HepG2 (cell line): Measurements from ENCODE around the gene CSNK2A1. TPM values are rescaled to one million over a fixed set of nuclear protein-coding genes. Genes with fewer than 3 reads are reported as not detected.

Source experiments
- AKAP8 ChIP-seq: sonication (generic); formaldehyde crosslinking; IDR thresholded peaks from 2 replicates; pipeline ENCODE4 v1.5.1; 2020; ENCODE audit warnings: mild to moderate bottlenecking, missing genetic modification reagents
- HDAC2 ChIP-seq: sonication (generic); formaldehyde crosslinking; IDR thresholded peaks from 2 replicates; pipeline ENCODE4 v1.4.0; 2020; ENCODE audit warnings: missing genetic modification reagents
- MXI1 ChIP-seq: IDR thresholded peaks from 3 replicates; pipeline ENCODE4 v1.6.1; 2012; ENCODE audit warnings: low read depth, low read length, inconsistent platforms, borderline replicate concordance
- RCOR2 ChIP-seq: IDR thresholded peaks from 2 replicates; pipeline ENCODE4 v1.6.1; 2016; ENCODE audit warnings: missing biosample characterization, missing genetic modification reagents
- REPIN1 ChIP-seq: sonication (generic); formaldehyde crosslinking; IDR thresholded peaks from 2 replicates; pipeline ENCODE4 v1.8.0; 2022; ENCODE audit warnings: missing genetic modification reagents, low read depth, mild to moderate bottlenecking, borderline replicate concordance
- U2AF1 ChIP-seq: fragments of 200-400 bp; formaldehyde crosslinking; optimal IDR thresholded peaks from 2 replicates; pipeline ENCODE3; 2017; ENCODE audit warnings: mild to moderate bottlenecking, low read depth, low read length
- ZKSCAN5 ChIP-seq: sonication (generic); formaldehyde crosslinking; IDR thresholded peaks from 2 replicates; pipeline ENCODE4 v1.5.1; 2020; ENCODE audit warnings: mild to moderate bottlenecking, missing genetic modification reagents
- ZNF143 ChIP-seq: sonication (generic); formaldehyde crosslinking; IDR thresholded peaks from 2 replicates; pipeline ENCODE4 v1.4.0; 2020; ENCODE audit warnings: missing genetic modification reagents
- ZNF552 ChIP-seq: sonication (generic); formaldehyde crosslinking; IDR thresholded peaks from 2 replicates; pipeline ENCODE4 v1.9.0; 2022; ENCODE audit warnings: missing genetic modification reagents, mild to moderate bottlenecking, borderline replicate concordance
- ZNF556 ChIP-seq: sonication (generic); formaldehyde crosslinking; IDR thresholded peaks from 2 replicates; pipeline ENCODE4 v1.4.0; 2020; ENCODE audit warnings: mild to moderate bottlenecking, missing genetic modification reagents, borderline replicate concordance
- ZNF766 ChIP-seq: sonication (generic); formaldehyde crosslinking; IDR thresholded peaks from 2 replicates; pipeline ENCODE4 v1.5.0; 2020; ENCODE audit warnings: missing genetic modification reagents, borderline replicate concordance
- polyA plus RNA-seq, 8 experiments: library from polyadenylated mRNA; depleted of rRNA in 3 of 8; stranded (reverse) in 7 of 8; unstranded in 1 of 8; fragments of >200 nt; fragmentation: Illumina TruSeq in 4 of 8; extraction: Trizol in 4 of 8; gene quantifications; 2 replicates each; pipeline versions ENCODE4 v1.2.1 to v1.2.3, GENCODE V29; 2011 to 2016; ENCODE audit warnings: low read depth in 4 of 8, missing spikeins in 1 of 8, mixed read lengths in 1 of 8; ENCODE audit not compliant: insufficient read depth in 1 of 8
- total RNA-seq, 5 experiments: library from RNA; depleted of rRNA; stranded (reverse); fragments of >200 nt; fragmentation: Illumina TruSeq; extraction: Trizol; gene quantifications; 2 replicates each; pipeline ENCODE4 v1.2.3, GENCODE V29; 2016; ENCODE audit warnings: low read depth in 1 of 5
- TF ChIP-seq, protein P1 (sequence below): sonication (generic); formaldehyde crosslinking; IDR thresholded peaks from 2 replicates; pipeline ENCODE4 v1.4.0; 2020; ENCODE audit warnings: missing genetic modification reagents
- TF ChIP-seq, protein P2 (sequence below): sonication (generic); formaldehyde crosslinking; IDR thresholded peaks from 2 replicates; pipeline ENCODE4; 2020; ENCODE audit warnings: missing genetic modification reagents, mild to moderate bottlenecking, borderline replicate concordance
- TF ChIP-seq, protein P3 (sequence below): sonication (generic); formaldehyde crosslinking; IDR thresholded peaks from 2 replicates; pipeline ENCODE4 v1.8.0; 2022; ENCODE audit warnings: missing genetic modification reagents, mild to moderate bottlenecking, borderline replicate concordance
- TF ChIP-seq, protein P4 (sequence below): sonication (generic); formaldehyde crosslinking; IDR thresholded peaks from 2 replicates; pipeline ENCODE4 v1.9.0; 2022; ENCODE audit warnings: low read depth, missing genetic modification reagents

CSNK2A1 gene
- total and polyA plus RNA-seq, 2 of the 13 experiments (the other 11 are each of a cell fraction or from before 2014, with no cell fraction given), result 153 to 231 TPM

DNA sequence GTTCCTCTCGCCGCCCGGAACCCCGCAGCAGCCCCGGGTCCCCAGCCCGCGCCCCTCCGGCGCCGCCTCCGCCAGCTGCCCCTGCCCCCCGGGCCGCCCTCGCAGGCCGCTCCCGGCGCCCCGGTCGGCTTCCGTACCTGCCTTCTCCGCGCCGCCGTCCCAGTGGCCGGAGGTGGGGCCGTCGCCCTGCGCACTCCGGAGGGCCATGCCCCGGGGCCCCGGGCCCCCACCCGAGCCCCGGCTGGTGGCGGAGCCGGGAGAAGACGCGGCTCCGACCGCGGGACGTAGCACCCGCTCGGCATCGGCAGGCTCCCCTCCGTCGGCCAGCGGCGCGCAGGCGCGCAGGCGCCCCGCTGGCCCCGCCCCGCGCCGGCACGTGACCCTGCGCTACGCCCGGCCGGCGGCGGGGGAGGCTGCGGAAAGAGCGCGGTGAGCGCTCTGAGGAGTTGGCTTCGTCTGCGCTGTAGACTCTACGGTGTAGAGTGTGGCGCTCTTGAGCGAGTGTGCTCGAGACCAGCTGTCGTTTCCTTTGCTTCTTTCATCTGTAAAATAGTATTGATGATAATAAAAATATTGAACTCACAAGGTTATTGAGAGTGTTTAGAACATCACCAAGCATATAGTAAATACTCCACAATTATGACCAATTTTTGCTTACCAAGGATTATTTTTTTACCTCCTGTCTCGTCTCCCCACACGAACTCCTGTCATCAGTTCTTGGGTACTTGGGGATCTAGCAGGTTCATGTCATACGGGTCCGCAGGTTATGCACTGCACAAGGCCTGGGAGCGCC is 81.2 kb downstream of the CSNK2A1 start, which contains the start of gene TBC1D20 (continued):
- TF ChIP-seq, protein P1, sequence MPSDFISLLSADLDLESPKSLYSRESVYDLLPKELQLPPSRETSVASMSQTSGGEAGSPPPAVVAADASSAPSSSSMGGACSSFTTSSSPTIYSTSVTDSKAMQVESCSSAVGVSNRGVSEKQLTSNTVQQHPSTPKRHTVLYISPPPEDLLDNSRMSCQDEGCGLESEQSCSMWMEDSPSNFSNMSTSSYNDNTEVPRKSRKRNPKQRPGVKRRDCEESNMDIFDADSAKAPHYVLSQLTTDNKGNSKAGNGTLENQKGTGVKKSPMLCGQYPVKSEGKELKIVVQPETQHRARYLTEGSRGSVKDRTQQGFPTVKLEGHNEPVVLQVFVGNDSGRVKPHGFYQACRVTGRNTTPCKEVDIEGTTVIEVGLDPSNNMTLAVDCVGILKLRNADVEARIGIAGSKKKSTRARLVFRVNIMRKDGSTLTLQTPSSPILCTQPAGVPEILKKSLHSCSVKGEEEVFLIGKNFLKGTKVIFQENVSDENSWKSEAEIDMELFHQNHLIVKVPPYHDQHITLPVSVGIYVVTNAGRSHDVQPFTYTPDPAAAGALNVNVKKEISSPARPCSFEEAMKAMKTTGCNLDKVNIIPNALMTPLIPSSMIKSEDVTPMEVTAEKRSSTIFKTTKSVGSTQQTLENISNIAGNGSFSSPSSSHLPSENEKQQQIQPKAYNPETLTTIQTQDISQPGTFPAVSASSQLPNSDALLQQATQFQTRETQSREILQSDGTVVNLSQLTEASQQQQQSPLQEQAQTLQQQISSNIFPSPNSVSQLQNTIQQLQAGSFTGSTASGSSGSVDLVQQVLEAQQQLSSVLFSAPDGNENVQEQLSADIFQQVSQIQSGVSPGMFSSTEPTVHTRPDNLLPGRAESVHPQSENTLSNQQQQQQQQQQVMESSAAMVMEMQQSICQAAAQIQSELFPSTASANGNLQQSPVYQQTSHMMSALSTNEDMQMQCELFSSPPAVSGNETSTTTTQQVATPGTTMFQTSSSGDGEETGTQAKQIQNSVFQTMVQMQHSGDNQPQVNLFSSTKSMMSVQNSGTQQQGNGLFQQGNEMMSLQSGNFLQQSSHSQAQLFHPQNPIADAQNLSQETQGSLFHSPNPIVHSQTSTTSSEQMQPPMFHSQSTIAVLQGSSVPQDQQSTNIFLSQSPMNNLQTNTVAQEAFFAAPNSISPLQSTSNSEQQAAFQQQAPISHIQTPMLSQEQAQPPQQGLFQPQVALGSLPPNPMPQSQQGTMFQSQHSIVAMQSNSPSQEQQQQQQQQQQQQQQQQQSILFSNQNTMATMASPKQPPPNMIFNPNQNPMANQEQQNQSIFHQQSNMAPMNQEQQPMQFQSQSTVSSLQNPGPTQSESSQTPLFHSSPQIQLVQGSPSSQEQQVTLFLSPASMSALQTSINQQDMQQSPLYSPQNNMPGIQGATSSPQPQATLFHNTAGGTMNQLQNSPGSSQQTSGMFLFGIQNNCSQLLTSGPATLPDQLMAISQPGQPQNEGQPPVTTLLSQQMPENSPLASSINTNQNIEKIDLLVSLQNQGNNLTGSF (CRISPR knock-in tag), result no peak; the same call in none of the 2 replicates
- TF ChIP-seq ZNF143 (CRISPR knock-in tag), result no peak; the same call in none of the 2 replicates
- TF ChIP-seq HDAC2 (CRISPR knock-in tag), result peak; percentile 64; the same call in 1 of the 2 replicates
- TF ChIP-seq ZNF556, result no peak
- TF ChIP-seq ZNF766 (CRISPR knock-in tag), result no peak
- TF ChIP-seq, protein P2, sequence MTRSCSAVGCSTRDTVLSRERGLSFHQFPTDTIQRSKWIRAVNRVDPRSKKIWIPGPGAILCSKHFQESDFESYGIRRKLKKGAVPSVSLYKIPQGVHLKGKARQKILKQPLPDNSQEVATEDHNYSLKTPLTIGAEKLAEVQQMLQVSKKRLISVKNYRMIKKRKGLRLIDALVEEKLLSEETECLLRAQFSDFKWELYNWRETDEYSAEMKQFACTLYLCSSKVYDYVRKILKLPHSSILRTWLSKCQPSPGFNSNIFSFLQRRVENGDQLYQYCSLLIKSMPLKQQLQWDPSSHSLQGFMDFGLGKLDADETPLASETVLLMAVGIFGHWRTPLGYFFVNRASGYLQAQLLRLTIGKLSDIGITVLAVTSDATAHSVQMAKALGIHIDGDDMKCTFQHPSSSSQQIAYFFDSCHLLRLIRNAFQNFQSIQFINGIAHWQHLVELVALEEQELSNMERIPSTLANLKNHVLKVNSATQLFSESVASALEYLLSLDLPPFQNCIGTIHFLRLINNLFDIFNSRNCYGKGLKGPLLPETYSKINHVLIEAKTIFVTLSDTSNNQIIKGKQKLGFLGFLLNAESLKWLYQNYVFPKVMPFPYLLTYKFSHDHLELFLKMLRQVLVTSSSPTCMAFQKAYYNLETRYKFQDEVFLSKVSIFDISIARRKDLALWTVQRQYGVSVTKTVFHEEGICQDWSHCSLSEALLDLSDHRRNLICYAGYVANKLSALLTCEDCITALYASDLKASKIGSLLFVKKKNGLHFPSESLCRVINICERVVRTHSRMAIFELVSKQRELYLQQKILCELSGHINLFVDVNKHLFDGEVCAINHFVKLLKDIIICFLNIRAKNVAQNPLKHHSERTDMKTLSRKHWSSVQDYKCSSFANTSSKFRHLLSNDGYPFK (CRISPR knock-in tag), result no peak
- TF ChIP-seq, protein P3, sequence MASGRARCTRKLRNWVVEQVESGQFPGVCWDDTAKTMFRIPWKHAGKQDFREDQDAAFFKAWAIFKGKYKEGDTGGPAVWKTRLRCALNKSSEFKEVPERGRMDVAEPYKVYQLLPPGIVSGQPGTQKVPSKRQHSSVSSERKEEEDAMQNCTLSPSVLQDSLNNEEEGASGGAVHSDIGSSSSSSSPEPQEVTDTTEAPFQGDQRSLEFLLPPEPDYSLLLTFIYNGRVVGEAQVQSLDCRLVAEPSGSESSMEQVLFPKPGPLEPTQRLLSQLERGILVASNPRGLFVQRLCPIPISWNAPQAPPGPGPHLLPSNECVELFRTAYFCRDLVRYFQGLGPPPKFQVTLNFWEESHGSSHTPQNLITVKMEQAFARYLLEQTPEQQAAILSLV (CRISPR knock-in tag), result no peak; the same call in 1 of the 2 replicates
- TF ChIP-seq ZKSCAN5 (CRISPR knock-in tag), result no peak
- 0 out of 2 replicates have a peak, but pooled peaks have one; percentile 17 for TF ChIP-seq RCOR2 (CRISPR knock-in tag)
- no peak for TF ChIP-seq AKAP8
- TF ChIP-seq REPIN1, result peak; percentile 37; the same call in 1 of the 2 replicates
- TF ChIP-seq, protein P4, sequence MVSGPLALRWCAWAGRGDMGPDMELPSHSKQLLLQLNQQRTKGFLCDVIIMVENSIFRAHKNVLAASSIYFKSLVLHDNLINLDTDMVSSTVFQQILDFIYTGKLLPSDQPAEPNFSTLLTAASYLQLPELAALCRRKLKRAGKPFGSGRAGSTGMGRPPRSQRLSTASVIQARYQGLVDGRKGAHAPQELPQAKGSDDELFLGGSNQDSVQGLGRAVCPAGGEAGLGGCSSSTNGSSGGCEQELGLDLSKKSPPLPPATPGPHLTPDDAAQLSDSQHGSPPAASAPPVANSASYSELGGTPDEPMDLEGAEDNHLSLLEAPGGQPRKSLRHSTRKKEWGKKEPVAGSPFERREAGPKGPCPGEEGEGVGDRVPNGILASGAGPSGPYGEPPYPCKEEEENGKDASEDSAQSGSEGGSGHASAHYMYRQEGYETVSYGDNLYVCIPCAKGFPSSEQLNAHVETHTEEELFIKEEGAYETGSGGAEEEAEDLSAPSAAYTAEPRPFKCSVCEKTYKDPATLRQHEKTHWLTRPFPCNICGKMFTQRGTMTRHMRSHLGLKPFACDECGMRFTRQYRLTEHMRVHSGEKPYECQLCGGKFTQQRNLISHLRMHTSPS, result no peak
- 0 out of 2 replicates have a peak, but pooled peaks have one; percentile 28 for TF ChIP-seq ZNF552 (CRISPR knock-in tag)
- TF ChIP-seq MXI1, result no peak; the same call in 2 of the 3 replicates
- TF ChIP-seq U2AF1, result no peak
